Measurements from ENCODE around the gene ACKR2.

- TF ChIP-seq CTCF (IDR thresholded peaks at IDR 0.05) (no peak), POLR2A (IDR thresholded peaks at IDR 0.05) (no peak), EP300 (IDR thresholded peaks at IDR 0.05; ENCODE audit: low read depth) (no peak), POLR2AphosphoS5 (IDR thresholded peaks at IDR 0.05) (no peak)
Measured at GRCh38 chr3:42764115-42764514, 45.1 kb upstream of the ACKR2 start.

All from transverse colon (tissue), 4 donors.